ENCODE results near the gene CRYBG2.

DNA sequence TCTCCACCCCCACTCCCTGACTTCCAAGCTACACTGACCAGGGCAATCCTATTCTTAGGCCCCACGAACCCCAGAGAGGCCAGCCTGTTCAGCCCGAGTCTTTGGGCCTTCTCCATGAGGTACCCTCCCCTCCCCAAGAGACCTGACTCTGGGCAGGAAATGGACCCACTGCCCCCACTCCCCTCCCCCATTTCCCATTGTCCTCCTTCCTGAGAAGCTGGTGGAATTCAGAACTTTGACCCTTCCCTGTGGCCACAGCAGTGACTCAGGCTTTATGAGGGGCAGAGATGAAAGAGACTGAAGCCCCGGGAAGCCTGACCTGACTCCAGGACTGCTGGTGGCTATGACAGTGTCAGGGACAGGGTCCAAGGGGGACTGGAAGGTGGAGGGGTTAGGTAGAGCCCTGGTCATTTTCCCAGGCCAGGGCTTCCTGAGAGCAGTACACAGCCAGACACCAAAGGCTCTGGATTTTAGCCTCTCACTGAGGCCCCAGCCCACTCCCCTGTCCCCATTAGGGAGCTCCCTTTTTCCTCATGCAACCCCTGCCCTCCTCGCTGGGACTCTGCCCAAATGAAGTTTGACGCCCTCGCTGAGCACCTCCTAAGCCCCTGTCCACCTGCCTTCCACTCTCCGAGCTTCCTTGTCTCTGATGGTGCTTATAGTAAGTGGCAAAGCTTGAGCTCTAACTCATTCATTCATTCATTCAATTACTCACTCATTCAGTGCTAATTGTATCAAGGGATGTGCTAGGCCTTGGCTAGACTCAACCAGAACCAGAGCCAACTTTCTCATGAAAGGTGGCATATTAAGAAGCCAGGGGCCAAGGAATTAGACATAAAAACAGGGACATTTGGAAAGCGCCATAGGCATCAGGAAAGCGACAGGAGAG lies 3.0 kb downstream of the CRYBG2 start:
- TF ChIP-seq, protein P1, sequence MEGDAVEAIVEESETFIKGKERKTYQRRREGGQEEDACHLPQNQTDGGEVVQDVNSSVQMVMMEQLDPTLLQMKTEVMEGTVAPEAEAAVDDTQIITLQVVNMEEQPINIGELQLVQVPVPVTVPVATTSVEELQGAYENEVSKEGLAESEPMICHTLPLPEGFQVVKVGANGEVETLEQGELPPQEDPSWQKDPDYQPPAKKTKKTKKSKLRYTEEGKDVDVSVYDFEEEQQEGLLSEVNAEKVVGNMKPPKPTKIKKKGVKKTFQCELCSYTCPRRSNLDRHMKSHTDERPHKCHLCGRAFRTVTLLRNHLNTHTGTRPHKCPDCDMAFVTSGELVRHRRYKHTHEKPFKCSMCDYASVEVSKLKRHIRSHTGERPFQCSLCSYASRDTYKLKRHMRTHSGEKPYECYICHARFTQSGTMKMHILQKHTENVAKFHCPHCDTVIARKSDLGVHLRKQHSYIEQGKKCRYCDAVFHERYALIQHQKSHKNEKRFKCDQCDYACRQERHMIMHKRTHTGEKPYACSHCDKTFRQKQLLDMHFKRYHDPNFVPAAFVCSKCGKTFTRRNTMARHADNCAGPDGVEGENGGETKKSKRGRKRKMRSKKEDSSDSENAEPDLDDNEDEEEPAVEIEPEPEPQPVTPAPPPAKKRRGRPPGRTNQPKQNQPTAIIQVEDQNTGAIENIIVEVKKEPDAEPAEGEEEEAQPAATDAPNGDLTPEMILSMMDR (optimal IDR thresholded peaks at IDR 0.05 in 1 of 3, IDR thresholded peaks at IDR 0.05 in 1 of 3, conservative IDR thresholded peaks at IDR 0.05 in 1 of 3; ENCODE audit: extremely low read depth in 1 of 3, insufficient read depth in 2 of 3, low read length in 3 of 3): no peak
- TF ChIP-seq EZH2 (IDR thresholded peaks at IDR 0.05; ENCODE audit: low read length): no peak
